Thymus (tissue), 11 donors: ENCODE data around the gene PSMD9. TPM values are rescaled to one million over a fixed set of nuclear protein-coding genes. Genes with fewer than 3 reads are reported as not detected.
"Not testable (repeated sequence)": the region's sequence is repeated elsewhere in the genome, so short reads cannot be mapped to it uniquely, and the experiment has no call there.

Experiments
- DNase-seq, 9 donors: peaks; one replicate each; pipeline ENCODE4 v3.0.0-alpha.2; 2013; ENCODE audit warnings: low spot score in 9 of 9, low read depth in 6 of 9, missing footprints in 1 of 9
- H3K27ac ChIP-seq, 2 donors: one replicate each; pipeline ENCODE4 v1.5.1; 2013; ENCODE audit warnings: control low read depth in 1 of 2, low read depth in 1 of 2, low read length in 1 of 2, mild to moderate bottlenecking in 1 of 2, moderate library complexity in 1 of 2
- H3K27me3 ChIP-seq, 2 donors: one replicate each; pipeline ENCODE4 v1.5.1; 2013; ENCODE audit warnings: low read length in 1 of 2; ENCODE audit not compliant: control insufficient read depth in 2 of 2, insufficient read depth in 1 of 2
- H3K36me3 ChIP-seq, 2 donors: one replicate each; pipeline ENCODE4 v1.5.1; 2013; ENCODE audit warnings: low read length in 1 of 2, mild to moderate bottlenecking in 1 of 2, moderate library complexity in 1 of 2; ENCODE audit not compliant: control insufficient read depth in 2 of 2, insufficient read depth in 2 of 2
- H3K4me1 ChIP-seq, 2 donors: one replicate each; pipeline ENCODE4 v1.5.1; 2013; ENCODE audit warnings: low read length in 2 of 2; ENCODE audit not compliant: control insufficient read depth in 2 of 2, insufficient read depth in 2 of 2
- H3K4me3 ChIP-seq, 2 donors: one replicate each; pipeline ENCODE4 v1.5.1; 2013; ENCODE audit warnings: low read length in 2 of 2, control low read depth in 1 of 2, mild to moderate bottlenecking in 1 of 2
- H3K9me3 ChIP-seq, 2 donors: one replicate each; pipeline ENCODE4 v1.5.1; 2013; ENCODE audit warnings: low read length in 1 of 2, mild to moderate bottlenecking in 1 of 2; ENCODE audit not compliant: control insufficient read depth in 2 of 2, insufficient read depth in 1 of 2
- WGBS: extraction: QIAGEN DNeasy Blood & Tissue Kit; methylation state at CpG from one replicate; pipeline ENCODE4 v1.1.7; 2013; 5-methylcytosine and 5-hydroxymethylcytosine counted together
- polyA plus RNA-seq: library from polyadenylated mRNA; stranded (reverse); fragments of 200-250 nt; gene quantifications from one replicate; pipeline ENCODE4 v1.2.3, GENCODE V29; 2013
- total RNA-seq: library from RNA; stranded (reverse); fragments of 120-200 nt; gene quantifications from one replicate; pipeline ENCODE4 v1.2.4, GENCODE V29; 2013
- donor health status: healthy.

Gene PSMD9
- total and polyA plus RNA-seq, 2 donors: 51.6 to 70.7 TPM

DNA sequence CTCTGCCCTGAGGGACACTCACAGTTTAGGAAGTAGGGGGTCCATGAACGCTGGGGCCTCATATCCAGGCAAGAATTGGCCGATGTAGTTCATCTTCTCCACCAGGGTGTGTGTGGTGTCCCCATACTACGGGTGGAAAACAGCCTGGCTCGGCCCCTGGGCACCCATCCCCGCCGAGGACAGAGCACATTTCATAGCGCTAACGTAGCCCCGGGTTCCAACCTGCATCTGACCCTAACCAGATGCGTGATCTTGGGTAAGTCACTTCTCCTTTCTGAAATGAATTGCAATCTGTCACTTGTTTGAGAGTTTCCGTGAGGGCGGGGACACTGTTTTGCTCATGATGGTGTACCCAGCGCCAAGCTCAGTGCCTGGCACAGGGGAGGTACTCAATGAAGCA is 38.9 kb upstream of the PSMD9 start:
- peaks cover 0 to 4% of the 10 kb centered on the region in 2 donors for H3K27me3 ChIP-seq
- no peak for DNase-seq
- H3K36me3 ChIP-seq: no peaks in the 10 kb centered on the region
- no peaks in the 10 kb centered on the region for H3K9me3 ChIP-seq
- H3K4me1 ChIP-seq: no peaks in the 10 kb centered on the region
- H3K27ac ChIP-seq: no peak overlapping the region
- WGBS: 91% methylated on average over 13 of the region's 13 CpGs
- H3K4me3 ChIP-seq: no peak overlapping the region

DNA sequence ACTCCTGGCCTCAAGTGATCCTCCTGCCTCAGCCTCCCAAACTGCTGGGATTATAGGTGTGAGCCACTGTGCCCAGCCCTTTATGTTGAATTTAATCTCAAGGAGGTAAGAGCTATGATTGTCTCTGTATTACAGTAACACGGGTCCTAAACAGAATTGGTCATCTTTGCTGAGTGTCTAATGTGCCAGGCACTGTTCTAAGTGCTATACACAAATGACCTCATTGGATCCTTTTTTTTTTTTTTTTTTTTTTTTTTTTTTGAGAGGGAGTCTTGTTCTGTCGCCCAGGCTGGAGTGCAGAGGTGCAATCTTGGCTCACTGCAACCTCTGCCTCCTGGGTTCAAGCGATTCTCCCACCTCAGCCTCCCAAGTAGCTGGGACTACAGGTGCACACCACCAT is 36.2 kb upstream of the PSMD9 start:
- not testable (repeated sequence) for H3K4me3 ChIP-seq, H3K36me3 ChIP-seq, H3K27me3 ChIP-seq, H3K4me1 ChIP-seq, DNase-seq, H3K9me3 ChIP-seq, H3K27ac ChIP-seq
- WGBS: 81% methylated on average over 3 of the region's 3 CpGs

DNA sequence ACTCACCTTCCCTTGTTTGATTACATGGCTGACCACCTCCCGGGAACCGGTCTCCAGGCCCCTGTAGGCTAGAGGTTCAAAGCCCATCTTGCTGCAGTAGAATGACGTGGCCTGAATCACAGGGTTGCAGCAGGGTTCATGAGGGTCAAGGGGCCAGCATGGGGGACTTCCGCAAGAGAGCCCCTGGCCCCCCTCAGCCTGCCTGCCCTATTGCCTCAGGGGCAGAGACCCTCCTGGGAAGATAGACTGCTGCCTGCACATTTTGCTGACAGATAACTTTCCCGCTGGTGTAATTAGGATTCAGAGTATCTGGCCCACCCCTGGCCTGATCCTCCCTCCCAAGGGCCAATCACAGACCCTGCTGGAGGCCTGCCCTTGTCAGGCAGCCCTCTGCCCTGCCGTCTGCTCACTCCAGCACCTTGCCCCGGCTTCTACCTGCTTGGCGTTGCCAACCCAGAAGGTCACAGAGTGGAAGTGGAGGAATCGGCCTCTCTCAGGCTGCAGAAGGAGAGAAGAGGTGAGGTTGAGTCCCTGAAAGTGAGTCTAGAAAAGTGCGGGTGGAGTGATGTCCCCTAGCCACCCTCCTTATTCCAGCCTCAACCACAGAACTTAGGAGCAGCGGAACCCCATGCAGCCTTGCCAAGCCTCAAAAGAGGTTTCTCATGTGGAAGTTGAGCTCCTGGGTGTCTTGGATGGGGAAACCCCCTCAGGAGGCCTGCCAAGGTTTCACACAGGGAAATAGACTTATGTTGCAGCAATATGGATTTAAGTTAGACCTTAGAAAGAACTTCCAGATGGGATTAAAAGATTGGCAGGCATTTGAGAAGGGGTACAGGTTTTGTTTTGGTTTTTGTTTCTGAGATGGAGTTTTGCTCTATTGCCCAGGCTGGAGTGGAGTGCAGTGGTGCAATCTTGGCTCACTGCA is 31.0 kb upstream of the PSMD9 start:
- Histone ChIP-seq H3K27me3 (peaks cover 0 to 8% of the 10 kb centered on the region in 2 donors), H3K4me3 (no peak overlapping the region), H3K9me3 (no peaks in the 10 kb centered on the region), H3K4me1 (peaks cover 0 to 9% of the 10 kb centered on the region in 2 donors), H3K27ac (no peak overlapping the region), H3K36me3 (no peaks in the 10 kb centered on the region)
- no peak for DNase-seq
- WGBS: 94% methylated on average over 11 of the region's 11 CpGs

DNA sequence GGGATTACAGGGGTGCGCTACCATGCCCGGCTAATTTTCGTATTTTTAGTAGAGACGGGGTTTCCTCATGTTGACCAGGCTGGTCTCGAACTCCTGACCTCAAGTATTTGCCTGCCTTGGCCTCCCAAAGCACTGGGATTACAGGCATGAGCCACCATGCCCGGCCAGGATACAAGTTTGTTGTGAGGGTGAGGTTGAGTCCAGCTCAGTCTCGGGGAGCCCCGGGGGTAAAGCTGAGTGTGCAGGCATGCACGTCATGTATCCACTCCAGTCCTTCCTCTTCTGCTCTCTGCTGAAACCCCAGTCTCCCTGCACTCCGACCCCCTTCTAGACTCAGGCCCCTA is 30.3 kb upstream of the PSMD9 start:
- Histone ChIP-seq H3K27ac (no peak overlapping the region), H3K9me3 (no peaks in the 10 kb centered on the region), H3K4me3 (no peak overlapping the region), H3K36me3 (no peaks in the 10 kb centered on the region), H3K4me1 (peaks cover 0 to 9% of the 10 kb centered on the region in 2 donors), H3K27me3 (peaks cover 0 to 8% of the 10 kb centered on the region in 2 donors)
- no peak for DNase-seq
- WGBS: 92% methylated on average over 10 of the region's 10 CpGs

DNA sequence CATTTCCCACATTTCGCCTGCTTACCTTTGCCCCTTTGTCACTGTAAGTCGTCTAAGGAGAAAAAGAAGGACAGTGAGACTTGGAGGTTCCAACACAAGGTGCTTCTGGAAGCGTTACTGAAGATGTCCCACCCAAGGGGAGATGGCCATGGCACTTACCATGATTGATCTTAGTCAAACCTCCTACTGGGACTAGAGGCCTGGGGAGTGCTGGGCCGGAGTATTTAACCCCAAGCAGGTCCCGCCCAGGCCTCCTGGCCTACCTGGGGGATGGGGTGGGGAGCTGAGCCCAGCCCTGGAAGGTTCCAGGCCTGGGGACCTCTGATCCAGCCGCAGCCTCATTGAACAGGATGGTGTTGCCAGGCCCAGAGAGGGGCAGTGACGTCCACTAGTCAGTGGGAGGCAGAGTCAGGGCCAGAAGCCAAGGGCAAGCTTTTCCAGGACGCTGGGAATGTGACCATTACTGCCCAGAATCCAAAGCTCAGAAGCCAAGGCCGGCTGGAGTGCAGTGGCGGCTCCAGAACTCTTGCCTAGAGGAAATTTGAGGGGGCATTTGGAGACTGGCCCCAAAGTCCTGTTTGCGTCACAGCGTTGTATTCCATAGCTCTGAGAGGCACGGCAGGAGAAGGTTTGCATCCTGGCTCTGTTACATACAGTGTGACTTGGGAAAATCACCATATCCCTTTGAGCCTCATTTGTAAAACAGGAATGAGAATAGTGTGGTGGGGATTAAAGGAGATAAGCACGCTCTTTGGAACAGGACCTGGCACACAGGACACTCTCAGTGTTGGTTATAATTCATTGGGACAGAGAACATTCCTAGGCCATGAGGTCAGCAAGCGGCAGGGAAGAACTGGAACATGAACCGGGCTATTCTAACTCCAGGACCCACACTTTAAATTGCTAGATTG is 29.7 kb upstream of the PSMD9 start, which contains the start of gene HPD:
TSS of gene HPD (minus strand) at position 198 of the 911 bp plus-strand sequence. CDS start at position 162, 36 bp downstream.
- 94% methylated on average over 16 of the region's 16 CpGs for WGBS
- H3K4me1 ChIP-seq: peaks cover 0 to 9% of the 10 kb centered on the region in 2 donors
- no peak within 1 kb of the TSS for H3K4me3 ChIP-seq
- H3K27ac ChIP-seq: no peak within 1 kb of the TSS
- DNase-seq: no peak
- no peaks in the 10 kb centered on the region for H3K36me3 ChIP-seq
- H3K27me3 ChIP-seq: peaks cover 0 to 8% of the 10 kb centered on the region in 2 donors
- H3K9me3 ChIP-seq: no peaks in the 10 kb centered on the region

DNA sequence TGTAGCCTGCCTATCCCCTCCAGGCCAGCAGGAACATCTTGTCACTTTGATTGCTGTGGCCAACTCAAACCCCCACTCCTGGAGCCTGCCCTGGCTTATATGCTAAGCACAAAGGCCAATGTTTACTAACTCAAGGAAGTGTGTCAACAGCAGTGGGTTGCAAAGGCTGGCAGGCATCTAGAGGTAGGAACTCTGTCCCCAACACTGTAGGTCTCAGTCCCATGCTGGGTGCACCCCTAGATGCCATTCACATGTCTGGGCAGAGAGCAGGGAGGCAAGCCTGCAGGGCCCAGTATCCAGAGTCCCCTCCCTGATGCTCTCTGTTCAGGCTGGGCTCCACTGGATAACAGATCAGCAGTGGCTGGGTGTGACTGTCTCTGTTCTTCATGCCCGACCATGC is 28.3 kb upstream of the PSMD9 start:
- Histone ChIP-seq H3K4me1 (peaks cover 0 to 9% of the 10 kb centered on the region in 2 donors), H3K4me3 (no peak overlapping the region), H3K27me3 (peaks cover 0 to 3% of the 10 kb centered on the region in 2 donors), H3K27ac (no peak overlapping the region), H3K36me3 (no peaks in the 10 kb centered on the region), H3K9me3 (no peaks in the 10 kb centered on the region)
- WGBS: 98% methylated on average over 1 of the region's 1 CpG
- DNase-seq: no peak

DNA sequence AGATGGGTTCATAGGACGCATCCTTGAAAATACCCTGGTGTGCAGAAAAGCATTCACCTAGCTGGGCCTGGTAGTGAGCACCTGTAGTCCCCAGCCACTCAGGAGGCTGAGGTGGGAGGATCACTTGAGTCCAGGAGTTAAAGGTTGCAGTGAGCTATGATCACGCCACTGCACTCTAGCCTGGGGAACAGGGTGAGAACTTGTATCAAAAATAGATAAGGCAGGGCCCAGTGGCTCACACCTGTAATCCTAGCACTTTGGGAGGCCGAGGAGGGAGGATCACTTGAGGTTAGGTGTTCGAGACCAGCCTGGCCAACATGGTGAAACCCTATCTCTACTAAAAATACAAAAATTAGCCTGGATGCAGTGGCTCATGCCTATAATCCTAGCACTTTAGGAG is 27.9 kb upstream of the PSMD9 start:
- 97% methylated on average over 4 of the region's 4 CpGs for WGBS
- not testable (repeated sequence) for H3K27ac ChIP-seq, H3K4me1 ChIP-seq, H3K9me3 ChIP-seq, H3K27me3 ChIP-seq, H3K4me3 ChIP-seq, H3K36me3 ChIP-seq, DNase-seq

DNA sequence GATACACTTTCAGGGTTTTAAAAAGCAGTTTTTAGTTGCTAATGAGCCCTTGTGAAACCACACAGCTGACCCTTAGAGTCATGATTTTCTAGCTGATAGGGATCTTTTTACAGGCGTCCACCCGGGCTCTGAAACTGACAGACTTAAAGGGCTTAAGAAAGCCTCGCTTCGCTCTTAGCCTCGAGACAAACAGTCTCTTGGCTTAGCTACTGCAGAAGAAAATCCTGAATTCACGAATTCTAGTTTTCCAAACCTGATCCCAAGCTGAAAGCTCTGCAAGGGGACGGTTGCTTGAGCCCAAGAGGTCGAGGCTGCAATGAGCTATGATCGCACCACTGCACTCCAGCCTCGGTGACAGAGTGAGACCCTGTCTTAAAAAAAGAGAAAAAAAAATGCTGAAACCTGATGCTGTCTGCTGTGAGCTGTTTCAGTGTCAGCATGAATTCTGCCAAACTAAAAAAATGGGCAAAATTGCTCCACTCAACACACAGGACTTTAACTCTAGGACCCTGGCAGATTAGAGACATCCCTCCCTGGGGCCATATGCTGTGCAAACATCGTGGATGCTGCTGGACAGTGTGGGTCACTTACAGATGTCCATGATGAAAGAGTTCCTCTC is 26.8 kb upstream of the PSMD9 start:
- Histone ChIP-seq H3K27me3 (peaks cover 0 to under 1% of the 10 kb centered on the region in 2 donors), H3K36me3 (no peaks in the 10 kb centered on the region), H3K4me3 (no peak overlapping the region), H3K4me1 (no peaks in the 10 kb centered on the region), H3K9me3 (no peaks in the 10 kb centered on the region), H3K27ac (no peak overlapping the region)
- no peak for DNase-seq
- WGBS: 86% methylated on average over 11 of the region's 11 CpGs
